ENCODE results near the gene AGBL2.

Gene AGBL2

GRCh38 chr11:47726878-47727514, 11.8 kb upstream of the AGBL2 start:
- no peak for DNase-seq (ENCODE audit: low read depth, low spot score)
- no peak overlapping the region for H3K4me3 ChIP-seq (ENCODE audit: low read depth, low read length)
- in situ Hi-C loops (cut with HindIII; ENCODE audit: low sequenced_read_pairs): no loop called here
- TF ChIP-seq CTCF (IDR thresholded peaks at IDR 0.05; ENCODE audit: low read depth, low read length): no peak

GRCh38 chr11:47726118-47726442, 10.9 kb upstream of the AGBL2 start:
- no peak overlapping the region for H3K4me3 ChIP-seq (ENCODE audit: low read depth, low read length)
- no peak for TF ChIP-seq CTCF (IDR thresholded peaks at IDR 0.05; ENCODE audit: low read depth, low read length)
- in situ Hi-C loops (cut with HindIII; ENCODE audit: low sequenced_read_pairs): no loop called here
- DNase-seq (ENCODE audit: low read depth, low spot score): no peak

GRCh38 chr11:47725442-47726117, 10.4 kb upstream of the AGBL2 start:
- no peak for TF ChIP-seq CTCF (IDR thresholded peaks at IDR 0.05; ENCODE audit: low read depth, low read length)
- in situ Hi-C loops (cut with HindIII; ENCODE audit: low sequenced_read_pairs): no loop called here
- no peak overlapping the region for H3K4me3 ChIP-seq (ENCODE audit: low read depth, low read length)
- DNase-seq (ENCODE audit: low read depth, low spot score): no peak

- TF ChIP-seq CTCF (IDR thresholded peaks at IDR 0.05; ENCODE audit: low read depth, low read length): no peak
- H3K4me3 ChIP-seq (ENCODE audit: low read depth, low read length): no peak overlapping the region
- DNase-seq (ENCODE audit: low read depth, low spot score): peak; percentile 59
- in situ Hi-C loops (cut with HindIII; ENCODE audit: low sequenced_read_pairs): no loop called here
Measured at GRCh38 chr11:47724041-47724729, 9.0 kb upstream of the AGBL2 start.

GRCh38 chr11:47723041-47723440, 7.9 kb upstream of the AGBL2 start:
- in situ Hi-C loops (cut with HindIII; ENCODE audit: low sequenced_read_pairs): no loop called here
- DNase-seq (ENCODE audit: low read depth, low spot score): no peak
- TF ChIP-seq CTCF (IDR thresholded peaks at IDR 0.05; ENCODE audit: low read depth, low read length): no peak
- no peak overlapping the region for H3K4me3 ChIP-seq (ENCODE audit: low read depth, low read length)

- DNase-seq (ENCODE audit: low read depth, low spot score): no peak
- in situ Hi-C loops (cut with HindIII; ENCODE audit: low sequenced_read_pairs): no loop called here
- no peak overlapping the region for H3K4me3 ChIP-seq (ENCODE audit: low read depth, low read length)
- no peak for TF ChIP-seq CTCF (IDR thresholded peaks at IDR 0.05; ENCODE audit: low read depth, low read length)
Measured at GRCh38 chr11:47720651-47721050, 5.5 kb upstream of the AGBL2 start.
